HepG2 (cell line): ENCODE measurements around the gene MPHOSPH8. TPM values are rescaled to one million over a fixed set of nuclear protein-coding genes. Genes with fewer than 3 reads are reported as not detected.

Experiments used
- ATAC-seq: fragments of 200-7000 bp; cut with Tn5 transposase; 3 replicates; pipeline ENCODE4 v1.9.1; 2020; ENCODE audit warnings: mild to moderate bottlenecking, moderate library complexity
- BruUV-seq: library from RNA; stranded (reverse); fragments of 400-500 nt; replicated peaks from 2 replicates; lab custom pipeline; 2021; lab: Mats Ljungman, UMichigan
- CTCF ChIA-PET: fragments of 300-600 bp; formaldehyde crosslinking; extraction: SDS; loops from one replicate; lab custom pipeline; 2021; ENCODE audit warnings: low total read pairs, inconsistent platforms, low intra/inter-chr PET ratio; lab: Yijun Ruan, JAX
- POLR2A ChIA-PET: fragments of 350-600 bp; sonication (Branson Sonifier 250); formaldehyde crosslinking; loops from one replicate; lab custom pipeline; 2020; ENCODE audit warnings: antibody characterized with exemption, inconsistent platforms; lab: Yijun Ruan, JAX
- DNase-seq: peaks from one replicate; pipeline ENCODE4 v3.0.0-alpha.2; 2015; ENCODE audit warnings: low spot score
- FAIRE-seq: peaks from 3 replicates; lab custom pipeline; 2011; peaks lifted over from hg19 to GRCh38; lab: Jason Lieb, UNC
- H2AFZ ChIP-seq: one replicate; pipeline ENCODE4 v1.6.1; 2011; ENCODE audit warnings: low read length, inconsistent platforms
- H3K27ac ChIP-seq: fragments of 300-600 bp; 3 replicates; pipeline ENCODE4 v1.8.0; 2011; ENCODE audit warnings: mixed run types, mild to moderate bottlenecking, mixed read lengths, low read length, inconsistent platforms; ENCODE audit not compliant: insufficient read depth; ENCODE audit errors: extremely low read length
- H3K27me3 ChIP-seq, 2 experiments: fragments of 200-600 bp in 1 of 2; 2 replicates in 1 of 2; 3 replicates in 1 of 2; pipeline versions ENCODE4 v1.6.0 to v1.8.0; 2011; ENCODE audit warnings: low read length in 2 of 2, mild to moderate bottlenecking in 2 of 2, moderate library complexity in 2 of 2, inconsistent platforms in 1 of 2; ENCODE audit not compliant: insufficient read depth in 2 of 2, control insufficient read depth in 1 of 2
- H3K36me3 ChIP-seq, 2 experiments: fragments of 200-600 bp in 1 of 2; replicated peaks in 1 of 2; 2 replicates in 1 of 2; 3 replicates in 1 of 2; pipeline versions ENCODE4 v1.5.1 to v1.8.0; 2011; ENCODE audit warnings: low read length in 2 of 2, inconsistent platforms in 1 of 2; ENCODE audit not compliant: insufficient read depth in 2 of 2, control insufficient read depth in 1 of 2
- H3K4me1 ChIP-seq: 2 replicates; pipeline ENCODE4 v1.5.1; 2012; ENCODE audit warnings: low read length, inconsistent platforms; ENCODE audit not compliant: insufficient read depth
- H3K4me2 ChIP-seq: 2 replicates; pipeline ENCODE4 v1.6.0; 2011; ENCODE audit warnings: low read depth, low read length, inconsistent platforms
- H3K4me3 ChIP-seq, 3 experiments: fragments of 200-600 bp in 1 of 3; sonication (generic), shearing (Covaris generic) in 1 of 3; replicated peaks in 1 of 3; 2 replicates each; pipeline ENCODE4 v1.5.1; 2011 to 2016; ENCODE audit warnings: low read length in 3 of 3, inconsistent platforms in 2 of 3, low read depth in 2 of 3, mild to moderate bottlenecking in 2 of 3, control low read depth in 1 of 3, mixed read lengths in 1 of 3; ENCODE audit not compliant: insufficient read depth in 1 of 3
- H3K79me2 ChIP-seq: one replicate; pipeline ENCODE4 v1.6.1; 2011; ENCODE audit warnings: low read length, inconsistent platforms; ENCODE audit not compliant: insufficient read depth
- H3K9ac ChIP-seq: 2 replicates; pipeline ENCODE4 v1.6.0; 2011; ENCODE audit warnings: mild to moderate bottlenecking, low read depth, low read length, inconsistent platforms; ENCODE audit not compliant: insufficient read depth
- H3K9me3 ChIP-seq: 2 replicates; pipeline ENCODE4 v1.5.1; 2012; ENCODE audit warnings: mild to moderate bottlenecking, low read length
- H4K20me1 ChIP-seq: 2 replicates; pipeline ENCODE4 v1.6.0; 2011; ENCODE audit warnings: inconsistent platforms, mild to moderate bottlenecking, low read length, moderate library complexity; ENCODE audit not compliant: insufficient read depth
- ARID5B ChIP-seq: IDR thresholded peaks from 2 replicates; pipeline ENCODE4 v1.4.0; 2020; ENCODE audit warnings: mild to moderate bottlenecking, missing genetic modification reagents
- FIP1L1 ChIP-seq: fragments of 200-400 bp; formaldehyde crosslinking; IDR thresholded peaks from 2 replicates; pipeline ENCODE4 v1.6.1; 2018; ENCODE audit warnings: low read depth, mild to moderate bottlenecking, low read length, moderate library complexity, borderline replicate concordance; ENCODE audit not compliant: insufficient read depth
- NONO ChIP-seq, 2 experiments: fragments of 450-650 bp in 1 of 2; sonication (generic) in 1 of 2; formaldehyde crosslinking in 1 of 2; IDR thresholded peaks in 1 of 2; conservative IDR thresholded peaks in 1 of 2; 2 replicates each; pipeline versions ENCODE4 v1.6.1 to v1.8.0; 2017 to 2022; ENCODE audit warnings: mild to moderate bottlenecking in 1 of 2, missing genetic modification reagents in 1 of 2, moderate library complexity in 1 of 2
- NR1H2 ChIP-seq: sonication (generic); formaldehyde crosslinking; IDR thresholded peaks from 2 replicates; pipeline ENCODE4 v1.8.1; 2022; ENCODE audit warnings: low read depth, missing genetic modification reagents, borderline replicate concordance
- NR2F2 ChIP-seq: IDR thresholded peaks from 2 replicates; pipeline ENCODE4 v1.6.1; 2012; ENCODE audit warnings: low read depth, inconsistent platforms, borderline replicate concordance
- RNF219 ChIP-seq: sonication (generic); formaldehyde crosslinking; IDR thresholded peaks from 2 replicates; pipeline ENCODE4 v1.5.0; 2020; ENCODE audit warnings: mild to moderate bottlenecking, missing genetic modification reagents
- SNAPC5 ChIP-seq: sonication (generic); formaldehyde crosslinking; IDR thresholded peaks from 2 replicates; pipeline ENCODE4 v1.8.1; 2023; ENCODE audit warnings: mild to moderate bottlenecking, missing genetic modification reagents, borderline replicate concordance
- THRA ChIP-seq: sonication (generic); formaldehyde crosslinking; IDR thresholded peaks from 2 replicates; pipeline ENCODE4 v1.4.0; 2020; ENCODE audit warnings: missing genetic modification reagents, borderline replicate concordance
- ZNF282 ChIP-seq: fragments of 450-650 bp; IDR thresholded peaks from 2 replicates; pipeline ENCODE4 v1.6.1; 2018; ENCODE audit not compliant: partially characterized antibody
- ZNF878 ChIP-seq: sonication (generic); formaldehyde crosslinking; IDR thresholded peaks from 2 replicates; pipeline ENCODE4 v1.8.1; 2023; ENCODE audit warnings: mild to moderate bottlenecking, missing genetic modification reagents, moderate library complexity
- ZSCAN20 ChIP-seq: sonication (generic); formaldehyde crosslinking; IDR thresholded peaks from 2 replicates; pipeline ENCODE4 v1.4.0; 2020; ENCODE audit warnings: missing genetic modification reagents, mild to moderate bottlenecking, borderline replicate concordance
- WGBS: methylation state at CpG from one replicate; pipeline ENCODE4 v1.1.6; 2017; ENCODE audit warnings: low lambda C conversion rate; 5-methylcytosine and 5-hydroxymethylcytosine counted together
- in situ Hi-C: cut with HindIII; loops from 2 replicates; pipeline ENCODE4 v1.10.0; 2017; ENCODE audit warnings: low pct_unique_long_range_greater_than_20kb; ENCODE audit not compliant: extremely low pct_ligation_motif_present
- intact Hi-C: fragments of 100-400 bp; cut with micrococcal nuclease; formaldehyde crosslinking; loops from one replicate; pipeline ENCODE4 v1.10.0; 2022; ENCODE audit not compliant: unreplicated experiment
- polyA plus RNA-seq, 8 experiments: library from polyadenylated mRNA; depleted of rRNA in 3 of 8; stranded (reverse) in 7 of 8; unstranded in 1 of 8; fragments of >200 nt; fragmentation: Illumina TruSeq in 4 of 8; extraction: Trizol in 4 of 8; gene quantifications; 2 replicates each; pipeline versions ENCODE4 v1.2.1 to v1.2.3, GENCODE V29; 2011 to 2016; ENCODE audit warnings: low read depth in 4 of 8, missing spikeins in 1 of 8, mixed read lengths in 1 of 8; ENCODE audit not compliant: insufficient read depth in 1 of 8
- total RNA-seq, 5 experiments: library from RNA; depleted of rRNA; stranded (reverse); fragments of >200 nt; fragmentation: Illumina TruSeq; extraction: Trizol; gene quantifications; 2 replicates each; pipeline ENCODE4 v1.2.3, GENCODE V29; 2016; ENCODE audit warnings: low read depth in 1 of 5

MPHOSPH8 gene
- total and polyA plus RNA-seq, 2 of the 13 experiments (the other 11 are each of a cell fraction or from before 2014, with no cell fraction given): 17.3 to 20.9 TPM

GRCh38 chr13:19695428-19695827 lies 62.0 kb downstream of the MPHOSPH8 start:
- in situ Hi-C loops (no loop called here), intact Hi-C loops (no loop called here)
- ChIA-PET CTCF (no interaction called here), POLR2A (no interaction called here)
- no peaks in the 10 kb centered on the region for H3K4me1 ChIP-seq
- no peak for ATAC-seq
- no peak overlapping the region for H2AFZ ChIP-seq
- no peaks in the 10 kb centered on the region for H3K27me3 ChIP-seq
- H3K4me2 ChIP-seq: no peak overlapping the region
- BruUV-seq: no TSS peak
- WGBS: 97% methylated on average over 1 of the region's 1 CpG
- H4K20me1 ChIP-seq: no peaks in the 10 kb centered on the region
- peaks cover 1% of the 10 kb centered on the region for H3K79me2 ChIP-seq
- H3K9ac ChIP-seq: no peak overlapping the region
- FAIRE-seq: no peak
- H3K9me3 ChIP-seq: no peaks in the 10 kb centered on the region
- TF ChIP-seq ZNF878 (no peak), NR1H2 (CRISPR knock-in tag) (no peak), NONO (IDR thresholded peaks at IDR 0.05) (no peak), NONO (CRISPR knock-in tag; conservative IDR thresholded peaks at IDR 0.05) (no peak), THRA (CRISPR knock-in tag) (no peak), FIP1L1 (no peak), NR2F2 (no peak), RNF219 (CRISPR knock-in tag) (no peak), ZSCAN20 (CRISPR knock-in tag) (no peak), SNAPC5 (CRISPR knock-in tag) (no peak), ARID5B (CRISPR knock-in tag) (no peak), ZNF282 (no peak)
- peaks cover 2 to 8% of the 10 kb centered on the region in 2 experiments; a peak in 4 of 5 replicates for H3K36me3 ChIP-seq
- H3K27ac ChIP-seq: no peak overlapping the region
- H3K4me3 ChIP-seq: no peak overlapping the region
- no peak for DNase-seq
